Retina (tissue), 1 donor: Measurements from ENCODE around the gene N4BP3.
"Not testable (repeated sequence)": the region's sequence is repeated elsewhere in the genome, so short reads cannot be mapped to it uniquely, and the experiment has no call there.

Experiments
- DNase-seq: peaks from one replicate; pipeline ENCODE4 v3.0.0-alpha.2; 2016

N4BP3 gene

GRCh38 chr5:178123094-178123965, 10.0 kb downstream of the N4BP3 start:
- DNase-seq, result no peak

GRCh38 chr5:178123966-178124925, 10.9 kb downstream of the N4BP3 start:
- DNase-seq, result no peak

GRCh38 chr5:178125253-178125906, 12.0 kb downstream of the N4BP3 start:
- DNase-seq, result no peak

GRCh38 chr5:178126556-178126955, 13.2 kb downstream of the N4BP3 start:
- DNase-seq, result no peak

GRCh38 chr5:178127300-178128009, 14.1 kb downstream of the N4BP3 start:
- not testable (repeated sequence) for DNase-seq

- no peak for DNase-seq
These were observed 16.0 kb downstream of the N4BP3 start for GRCh38 chr5:178129296-178129695.

- not testable (repeated sequence) for DNase-seq
These were observed 16.9 kb downstream of the N4BP3 start for GRCh38 chr5:178130234-178130575.

GRCh38 chr5:178130576-178131445, 17.5 kb downstream of the N4BP3 start, which contains the start of gene RMND5B:
TSS of gene RMND5B (plus strand) at chr5:178131014. CDS start at chr5:178138120, 7,106 bp downstream.
- peak; percentile 92 for DNase-seq

GRCh38 chr5:178131446-178131996, 18.2 kb downstream of the N4BP3 start:
- DNase-seq, result no peak

GRCh38 chr5:178136990-178137389, 23.7 kb downstream of the N4BP3 start:
- no peak for DNase-seq

- no peak for DNase-seq
These were observed 24.7 kb downstream of the N4BP3 start for GRCh38 chr5:178137991-178138390.

- no peak for DNase-seq
These were observed 28.2 kb downstream of the N4BP3 start for GRCh38 chr5:178141550-178141949.

GRCh38 chr5:178142642-178143041, 29.3 kb downstream of the N4BP3 start:
- DNase-seq, result no peak

GRCh38 chr5:178143246-178143645, 29.9 kb downstream of the N4BP3 start:
- DNase-seq, result no peak

GRCh38 chr5:178143901-178144300, 30.6 kb downstream of the N4BP3 start:
- no peak for DNase-seq

- peak; percentile 59 for DNase-seq
These were observed 32.9 kb downstream of the N4BP3 start for GRCh38 chr5:178145965-178146820.

GRCh38 chr5:178147406-178147805, 34.1 kb downstream of the N4BP3 start:
- DNase-seq, result no peak

- no peak for DNase-seq
These were observed 36.0 kb downstream of the N4BP3 start for GRCh38 chr5:178149199-178149932.
